Measurements from ENCODE around the gene PKM.

DNA sequence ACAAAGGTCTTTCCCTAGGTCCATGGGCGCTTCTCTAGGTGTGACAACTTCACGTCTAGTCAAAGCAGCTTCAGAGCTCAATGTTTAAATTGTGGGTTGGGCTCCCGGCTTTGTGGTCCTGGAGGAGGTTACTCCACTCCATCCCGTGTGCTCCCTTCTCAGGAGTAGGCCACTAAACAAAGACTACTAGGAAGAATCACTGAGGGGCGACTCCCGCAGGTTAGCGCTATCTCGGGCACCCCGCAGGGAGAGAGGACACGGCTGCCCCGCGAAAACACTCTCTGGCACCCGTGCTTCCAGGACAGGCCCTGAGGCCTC, 40.9 kb upstream of the PKM start:
- TF ChIP-seq, protein P1, sequence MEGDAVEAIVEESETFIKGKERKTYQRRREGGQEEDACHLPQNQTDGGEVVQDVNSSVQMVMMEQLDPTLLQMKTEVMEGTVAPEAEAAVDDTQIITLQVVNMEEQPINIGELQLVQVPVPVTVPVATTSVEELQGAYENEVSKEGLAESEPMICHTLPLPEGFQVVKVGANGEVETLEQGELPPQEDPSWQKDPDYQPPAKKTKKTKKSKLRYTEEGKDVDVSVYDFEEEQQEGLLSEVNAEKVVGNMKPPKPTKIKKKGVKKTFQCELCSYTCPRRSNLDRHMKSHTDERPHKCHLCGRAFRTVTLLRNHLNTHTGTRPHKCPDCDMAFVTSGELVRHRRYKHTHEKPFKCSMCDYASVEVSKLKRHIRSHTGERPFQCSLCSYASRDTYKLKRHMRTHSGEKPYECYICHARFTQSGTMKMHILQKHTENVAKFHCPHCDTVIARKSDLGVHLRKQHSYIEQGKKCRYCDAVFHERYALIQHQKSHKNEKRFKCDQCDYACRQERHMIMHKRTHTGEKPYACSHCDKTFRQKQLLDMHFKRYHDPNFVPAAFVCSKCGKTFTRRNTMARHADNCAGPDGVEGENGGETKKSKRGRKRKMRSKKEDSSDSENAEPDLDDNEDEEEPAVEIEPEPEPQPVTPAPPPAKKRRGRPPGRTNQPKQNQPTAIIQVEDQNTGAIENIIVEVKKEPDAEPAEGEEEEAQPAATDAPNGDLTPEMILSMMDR (IDR thresholded peaks at IDR 0.05): no peak
- no peak for TF ChIP-seq POLR2A (IDR thresholded peaks at IDR 0.05)

All from adrenal gland (tissue), 5 donors.